Hepatic stellate cell (primary cell): Measurements from ENCODE around the gene TMEM191B.
"Not testable (repeated sequence)": the region's sequence is repeated elsewhere in the genome, so short reads cannot be mapped to it uniquely, and the experiment has no call there.

ENCODE experiments used
- DNase-seq: peaks from one replicate; pipeline ENCODE4 v3.0.0; 2011; ENCODE audit warnings: low spot score

Gene TMEM191B

GRCh38 chr22:18558516-18558915 lies 30.9 kb downstream of the TMEM191B start:
- not testable (repeated sequence) for DNase-seq

- not testable (repeated sequence) for DNase-seq
These were observed 31.3 kb downstream of the TMEM191B start for GRCh38 chr22:18558939-18559338.

- not testable (repeated sequence) for DNase-seq
These were observed 32.7 kb downstream of the TMEM191B start for GRCh38 chr22:18560099-18560974.

- DNase-seq, result not testable (repeated sequence)
These were observed 43.1 kb downstream of the TMEM191B start for GRCh38 chr22:18570509-18571246.

- DNase-seq, result not testable (repeated sequence)
These were observed 46.0 kb downstream of the TMEM191B start for GRCh38 chr22:18573483-18574164.

- not testable (repeated sequence) for DNase-seq
These were observed 47.0 kb downstream of the TMEM191B start for GRCh38 chr22:18574555-18574954.

- not testable (repeated sequence) for DNase-seq
These were observed 48.1 kb downstream of the TMEM191B start for GRCh38 chr22:18575686-18576085.

GRCh38 chr22:18577090-18577818 lies 49.7 kb downstream of the TMEM191B start:
- not testable (repeated sequence) for DNase-seq

GRCh38 chr22:18577847-18578246 lies 50.2 kb downstream of the TMEM191B start:
- DNase-seq, result not testable (repeated sequence)
